ENCODE results near the gene CCDC184.

The CCDC184 gene

GRCh38 chr12:48156652-48157017 is 26.8 kb upstream of the CCDC184 start:
- H3K4me3 ChIP-seq (ENCODE audit: control insufficient read depth, low read depth, low read length) = peak overlapping the region; percentile 79
- DNase-seq (ENCODE audit: low read depth) = no peak
- TF ChIP-seq, protein P1, sequence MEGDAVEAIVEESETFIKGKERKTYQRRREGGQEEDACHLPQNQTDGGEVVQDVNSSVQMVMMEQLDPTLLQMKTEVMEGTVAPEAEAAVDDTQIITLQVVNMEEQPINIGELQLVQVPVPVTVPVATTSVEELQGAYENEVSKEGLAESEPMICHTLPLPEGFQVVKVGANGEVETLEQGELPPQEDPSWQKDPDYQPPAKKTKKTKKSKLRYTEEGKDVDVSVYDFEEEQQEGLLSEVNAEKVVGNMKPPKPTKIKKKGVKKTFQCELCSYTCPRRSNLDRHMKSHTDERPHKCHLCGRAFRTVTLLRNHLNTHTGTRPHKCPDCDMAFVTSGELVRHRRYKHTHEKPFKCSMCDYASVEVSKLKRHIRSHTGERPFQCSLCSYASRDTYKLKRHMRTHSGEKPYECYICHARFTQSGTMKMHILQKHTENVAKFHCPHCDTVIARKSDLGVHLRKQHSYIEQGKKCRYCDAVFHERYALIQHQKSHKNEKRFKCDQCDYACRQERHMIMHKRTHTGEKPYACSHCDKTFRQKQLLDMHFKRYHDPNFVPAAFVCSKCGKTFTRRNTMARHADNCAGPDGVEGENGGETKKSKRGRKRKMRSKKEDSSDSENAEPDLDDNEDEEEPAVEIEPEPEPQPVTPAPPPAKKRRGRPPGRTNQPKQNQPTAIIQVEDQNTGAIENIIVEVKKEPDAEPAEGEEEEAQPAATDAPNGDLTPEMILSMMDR (IDR thresholded peaks at IDR 0.05; ENCODE audit: control insufficient read depth, insufficient read depth, low read depth, low read length, missing control alignments) = no peak

- peak; percentile 91 for DNase-seq (ENCODE audit: low read depth)
- TF ChIP-seq, protein P1 (IDR thresholded peaks at IDR 0.05; ENCODE audit: control insufficient read depth, insufficient read depth, low read depth, low read length, missing control alignments) = peak; percentile 45
- peak within 1 kb of the TSS; percentile 79 for H3K4me3 ChIP-seq (ENCODE audit: control insufficient read depth, low read depth, low read length)
Measured at GRCh38 chr12:48157018-48157888, 26.2 kb upstream of the CCDC184 start, which contains the start of gene ASB8. Gene ASB8 (minus strand): TSS chr12:48157515. CDS start chr12:48153496, 4,019 bp downstream.

- no peak for DNase-seq (ENCODE audit: low read depth)
- TF ChIP-seq, protein P1 (IDR thresholded peaks at IDR 0.05; ENCODE audit: control insufficient read depth, insufficient read depth, low read depth, low read length, missing control alignments) = no peak
- peak overlapping the region; percentile 79 for H3K4me3 ChIP-seq (ENCODE audit: control insufficient read depth, low read depth, low read length)
Measured at GRCh38 chr12:48157889-48158370, 25.5 kb upstream of the CCDC184 start.

- no peak for DNase-seq (ENCODE audit: low read depth)
- H3K4me3 ChIP-seq (ENCODE audit: control insufficient read depth, low read depth, low read length) = no peak overlapping the region
- TF ChIP-seq, protein P1 (IDR thresholded peaks at IDR 0.05; ENCODE audit: control insufficient read depth, insufficient read depth, low read depth, low read length, missing control alignments) = no peak
Measured at GRCh38 chr12:48160046-48160445, 23.4 kb upstream of the CCDC184 start.

DNA sequence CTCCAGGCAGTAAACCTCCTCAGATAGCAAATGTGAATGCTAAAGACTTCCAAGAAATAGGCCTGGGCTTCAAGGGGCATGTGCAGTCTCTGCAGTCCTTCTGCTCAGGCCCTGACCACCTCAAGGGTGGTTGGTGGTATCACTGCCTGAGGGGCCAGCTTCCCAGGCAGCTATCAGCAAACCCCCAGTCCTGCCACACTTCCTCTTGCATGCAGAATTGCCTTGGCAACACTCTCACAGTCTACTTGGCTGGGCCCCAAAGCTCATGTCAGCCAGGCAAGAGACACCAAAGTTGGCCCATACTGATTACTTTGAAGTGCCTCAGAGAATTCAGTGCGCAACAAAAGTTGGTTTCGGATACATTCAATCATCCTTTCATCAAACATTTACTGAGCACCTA is 22.6 kb upstream of the CCDC184 start:
- no peak for DNase-seq (ENCODE audit: low read depth)
- no peak overlapping the region for H3K4me3 ChIP-seq (ENCODE audit: control insufficient read depth, low read depth, low read length)
- TF ChIP-seq, protein P1 (IDR thresholded peaks at IDR 0.05; ENCODE audit: control insufficient read depth, insufficient read depth, low read depth, low read length, missing control alignments) = no peak

GRCh38 chr12:48163150-48163747 is 20.2 kb upstream of the CCDC184 start:
- DNase-seq (ENCODE audit: low read depth) = no peak
- H3K4me3 ChIP-seq (ENCODE audit: control insufficient read depth, low read depth, low read length) = no peak overlapping the region
- TF ChIP-seq, protein P1 (IDR thresholded peaks at IDR 0.05; ENCODE audit: control insufficient read depth, insufficient read depth, low read depth, low read length, missing control alignments) = no peak

Data from AG09309 (cell line).